Measurements from ENCODE around the gene MTX3.

DNA sequence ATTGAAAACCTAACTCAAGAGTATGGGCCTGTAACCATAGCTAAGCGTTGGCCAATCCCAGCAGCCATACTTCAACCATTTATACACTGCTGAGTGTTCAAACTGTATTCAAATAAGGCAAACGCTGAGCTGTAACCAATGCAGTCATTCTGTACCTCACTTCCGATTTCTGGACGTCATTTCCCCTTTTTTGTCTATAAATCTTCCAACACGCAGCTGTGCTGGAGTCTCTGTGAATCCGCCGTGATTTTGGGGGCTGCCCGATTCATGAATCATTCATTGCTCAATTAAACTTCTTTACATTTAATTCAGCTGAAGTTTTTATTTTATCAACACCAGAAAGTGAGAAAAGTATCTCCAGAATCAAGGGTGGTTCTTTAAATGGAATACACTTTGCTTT lies 31.7 kb downstream of the MTX3 start:
- TF ChIP-seq CTCF (IDR thresholded peaks at IDR 0.05) (no peak), ZFX (IDR thresholded peaks at IDR 0.05; ENCODE audit: borderline replicate concordance) (no peak)
